Measurements from ENCODE around the gene PCNT.

PCNT gene

GRCh38 chr21:46334351-46335140, 10.6 kb downstream of the PCNT start:
- DNase-seq (ENCODE audit: low read depth in 4 of 4, low spot score in 1 of 4) = no peak

GRCh38 chr21:46336603-46337002, 12.6 kb downstream of the PCNT start:
- DNase-seq (ENCODE audit: low read depth in 4 of 4, low spot score in 1 of 4) = no peak

- DNase-seq (ENCODE audit: low read depth in 4 of 4, low spot score in 1 of 4) = no peak
Observed at GRCh38 chr21:46340998-46341397, 17.0 kb downstream of the PCNT start.

GRCh38 chr21:46344219-46344915, 20.4 kb downstream of the PCNT start:
- no peak for DNase-seq (ENCODE audit: low read depth in 4 of 4, low spot score in 1 of 4)

GRCh38 chr21:46345861-46346260, 21.9 kb downstream of the PCNT start:
- no peak for DNase-seq (ENCODE audit: low read depth in 4 of 4, low spot score in 1 of 4)

GRCh38 chr21:46346296-46347202, 22.6 kb downstream of the PCNT start:
- DNase-seq (ENCODE audit: low read depth in 4 of 4, low spot score in 1 of 4) = no peak

GRCh38 chr21:46347203-46347550, 23.2 kb downstream of the PCNT start:
- no peak for DNase-seq (ENCODE audit: low read depth in 4 of 4, low spot score in 1 of 4)

GRCh38 chr21:46347791-46348381, 23.9 kb downstream of the PCNT start:
- no peak for DNase-seq (ENCODE audit: low read depth in 4 of 4, low spot score in 1 of 4)

- no peak for DNase-seq (ENCODE audit: low read depth in 4 of 4, low spot score in 1 of 4)
Observed at GRCh38 chr21:46349134-46349760, 25.3 kb downstream of the PCNT start.

GRCh38 chr21:46350571-46350970, 26.6 kb downstream of the PCNT start:
- no peak for DNase-seq (ENCODE audit: low read depth in 4 of 4, low spot score in 1 of 4)

- no peak for DNase-seq (ENCODE audit: low read depth in 4 of 4, low spot score in 1 of 4)
Observed at GRCh38 chr21:46350981-46351380, 27.0 kb downstream of the PCNT start.

- DNase-seq (ENCODE audit: low read depth in 4 of 4, low spot score in 1 of 4) = no peak
Observed at GRCh38 chr21:46351476-46352163, 27.7 kb downstream of the PCNT start.

- no peak for DNase-seq (ENCODE audit: low read depth in 4 of 4, low spot score in 1 of 4)
Observed at GRCh38 chr21:46352164-46352515, 28.2 kb downstream of the PCNT start.

- DNase-seq (ENCODE audit: low read depth in 4 of 4, low spot score in 1 of 4) = no peak
Observed at GRCh38 chr21:46352913-46353312, 29.0 kb downstream of the PCNT start.

GRCh38 chr21:46354046-46354445, 30.1 kb downstream of the PCNT start:
- no peak for DNase-seq (ENCODE audit: low read depth in 4 of 4, low spot score in 1 of 4)

GRCh38 chr21:46354518-46354917, 30.6 kb downstream of the PCNT start:
- no peak for DNase-seq (ENCODE audit: low read depth in 4 of 4, low spot score in 1 of 4)

GRCh38 chr21:46355161-46356004, 31.4 kb downstream of the PCNT start:
- DNase-seq (ENCODE audit: low read depth in 4 of 4, low spot score in 1 of 4) = no peak

- DNase-seq (ENCODE audit: low read depth in 4 of 4, low spot score in 1 of 4) = no peak
Observed at GRCh38 chr21:46356005-46356338, 32.0 kb downstream of the PCNT start.

GRCh38 chr21:46356494-46357334, 32.8 kb downstream of the PCNT start:
- DNase-seq (ENCODE audit: low read depth in 4 of 4, low spot score in 1 of 4) = no peak
